H1 (cell line): Measurements from ENCODE around the gene CDKN2B-AS1. TPM values are rescaled to one million over a fixed set of nuclear protein-coding genes. Genes with fewer than 3 reads are reported as not detected.

Experiments
- CTCF ChIA-PET: fragments of 300-600 bp; sonication (Branson Sonifier 250); formaldehyde crosslinking; loops from one replicate; lab custom pipeline; 2021; ENCODE audit not compliant: partially characterized antibody; lab: Charles Lee
- POLR2A ChIA-PET: fragments of 300-600 bp; sonication (Branson Sonifier 250); formaldehyde crosslinking; loops from one replicate; lab custom pipeline; 2021; ENCODE audit warnings: inconsistent platforms; ENCODE audit not compliant: partially characterized antibody; lab: Charles Lee
- DNase-seq, 2 experiments: peaks; one replicate each; pipeline versions ENCODE4 v3.0.0 to v3.0.0-alpha.2; 2010 to 2022; ENCODE audit warnings: low spot score in 2 of 2, low read depth in 1 of 2, mixed read lengths in 1 of 2
- FAIRE-seq: peaks from 2 replicates; lab custom pipeline; 2011; peaks lifted over from hg19 to GRCh38; lab: Jason Lieb, UNC
- H2AFZ ChIP-seq: 2 replicates; pipeline ENCODE4 v1.8.1; 2012; ENCODE audit warnings: low read length, inconsistent platforms
- H2AK5ac ChIP-seq: 2 replicates; pipeline ENCODE4 v1.6.1; 2013; ENCODE audit warnings: low read depth, low read length
- H2BK120ac ChIP-seq: replicated peaks from 2 replicates; pipeline ENCODE3; 2013; ENCODE audit warnings: low read depth, low read length, inconsistent platforms
- H2BK12ac ChIP-seq: 2 replicates; pipeline ENCODE4 v1.6.1; 2013; ENCODE audit warnings: low read depth, low read length
- H2BK15ac ChIP-seq: 2 replicates; pipeline ENCODE4 v1.6.1; 2013; ENCODE audit warnings: low read length
- H2BK20ac ChIP-seq: 2 replicates; pipeline ENCODE4 v1.6.1; 2013; ENCODE audit warnings: low read length
- H2BK5ac ChIP-seq: 2 replicates; pipeline ENCODE4 v1.6.1; 2013; ENCODE audit warnings: low read depth, low read length
- H3K14ac ChIP-seq: 2 replicates; pipeline ENCODE4 v1.6.1; 2013; ENCODE audit warnings: inconsistent platforms; ENCODE audit not compliant: insufficient read length
- H3K18ac ChIP-seq: 2 replicates; pipeline ENCODE4 v1.6.1; 2013; ENCODE audit warnings: low read length; ENCODE audit errors: extremely low read depth
- H3K23ac ChIP-seq: 2 replicates; pipeline ENCODE4 v1.6.1; 2013; ENCODE audit warnings: inconsistent platforms; ENCODE audit not compliant: insufficient read length
- H3K23me2 ChIP-seq: 2 replicates; pipeline ENCODE4 v1.6.1; 2013; ENCODE audit warnings: low read depth, low read length
- H3K27ac ChIP-seq: 2 replicates; pipeline ENCODE4 v1.6.1; 2011; ENCODE audit warnings: low read depth, low read length, inconsistent platforms
- H3K27me3 ChIP-seq, 4 experiments: replicated peaks in 1 of 4; 1 replicate in 1 of 4; 2 replicates in 3 of 4; pipeline versions ENCODE4 v1.6.1 to v1.8.1; 2011 to 2013; ENCODE audit warnings: low read length in 3 of 4, mild to moderate bottlenecking in 3 of 4, inconsistent platforms in 2 of 4, mixed read lengths in 2 of 4, moderate library complexity in 1 of 4; ENCODE audit not compliant: control insufficient read depth in 3 of 4, insufficient read depth in 3 of 4; ENCODE audit errors: extremely low read depth in 1 of 4
- H3K36me3 ChIP-seq, 4 experiments: 2 replicates each; pipeline versions ENCODE4 v1.6.1 to v1.8.1; 2011 to 2013; ENCODE audit warnings: mild to moderate bottlenecking in 4 of 4, low read length in 3 of 4, moderate library complexity in 2 of 4, control low read depth in 1 of 4, inconsistent platforms in 1 of 4; ENCODE audit not compliant: insufficient read depth in 4 of 4, control insufficient read depth in 2 of 4
- H3K4ac ChIP-seq: replicated peaks from 2 replicates; pipeline ENCODE3; 2013; ENCODE audit warnings: low read length, low read depth, mixed read lengths, inconsistent platforms; ENCODE audit not compliant: insufficient read length
- H3K4me1 ChIP-seq, 4 experiments: replicated peaks in 1 of 4; 1 replicate in 1 of 4; 2 replicates in 3 of 4; pipeline versions ENCODE4 v1.6.1 to v1.8.1; 2011 to 2013; ENCODE audit warnings: low read length in 3 of 4, inconsistent platforms in 2 of 4, mixed read lengths in 1 of 4; ENCODE audit not compliant: insufficient read depth in 4 of 4, control insufficient read depth in 3 of 4
- H3K4me2 ChIP-seq, 2 experiments: 2 replicates each; pipeline versions ENCODE4 v1.6.1 to v1.8.1; 2011 to 2013; ENCODE audit warnings: low read depth in 2 of 2, low read length in 2 of 2, control low read depth in 1 of 2, inconsistent platforms in 1 of 2, mild to moderate bottlenecking in 1 of 2; ENCODE audit not compliant: insufficient read depth in 1 of 2
- H3K4me3 ChIP-seq, 4 experiments: fragments of 200-600, 300-600 bp in 1 of 4; sonication (generic), shearing (Covaris generic), sonication (Bioruptor Twin) in 1 of 4; 2 replicates each; pipeline versions ENCODE4 v1.5.1 to v1.8.1; 2011 to 2016; ENCODE audit warnings: low read length in 4 of 4, low read depth in 3 of 4, control low read depth in 2 of 4, inconsistent platforms in 2 of 4, mild to moderate bottlenecking in 2 of 4, mixed read lengths in 1 of 4, moderate library complexity in 1 of 4; ENCODE audit not compliant: insufficient read depth in 2 of 4; ENCODE audit errors: extremely low read depth in 1 of 4
- H3K56ac ChIP-seq: replicated peaks from 2 replicates; pipeline ENCODE3; 2013; ENCODE audit warnings: low read depth, mild to moderate bottlenecking, mixed read lengths, low read length, inconsistent platforms; ENCODE audit not compliant: insufficient read length
- H3K79me1 ChIP-seq: 2 replicates; pipeline ENCODE4 v1.6.1; 2013; ENCODE audit warnings: low read depth, low read length, control low read depth
- H3K79me2 ChIP-seq, 2 experiments: 2 replicates each; pipeline versions ENCODE4 v1.6.1 to v1.8.1; 2012 to 2013; ENCODE audit warnings: low read length in 2 of 2, mild to moderate bottlenecking in 2 of 2, inconsistent platforms in 1 of 2; ENCODE audit not compliant: insufficient read depth in 2 of 2, control insufficient read depth in 1 of 2
- H3K9ac ChIP-seq, 4 experiments: replicated peaks in 1 of 4; 1 replicate in 1 of 4; 2 replicates in 3 of 4; pipeline versions ENCODE4 v1.6.1 to v1.8.1; 2011 to 2013; ENCODE audit warnings: low read depth in 3 of 4, low read length in 3 of 4, control low read depth in 2 of 4, mild to moderate bottlenecking in 2 of 4, moderate library complexity in 2 of 4, inconsistent platforms in 1 of 4; ENCODE audit errors: extremely low read depth in 1 of 4
- H3K9me3 ChIP-seq, 2 experiments: 2 replicates each; pipeline versions ENCODE4 v1.6.1 to v1.8.1; 2012 to 2013; ENCODE audit warnings: mild to moderate bottlenecking in 2 of 2, moderate library complexity in 2 of 2, control low read depth in 1 of 2, inconsistent platforms in 1 of 2, low read depth in 1 of 2, low read length in 1 of 2, mixed read lengths in 1 of 2; ENCODE audit not compliant: insufficient read depth in 2 of 2
- H4K20me1 ChIP-seq, 2 experiments: replicated peaks in 1 of 2; 2 replicates each; pipeline versions ENCODE3 to v1.8.1; 2011 to 2013; ENCODE audit warnings: inconsistent platforms in 2 of 2, low read length in 2 of 2, mild to moderate bottlenecking in 1 of 2; ENCODE audit not compliant: insufficient read depth in 2 of 2, control insufficient read depth in 1 of 2
- H4K5ac ChIP-seq: 2 replicates; pipeline ENCODE4 v1.6.1; 2013; ENCODE audit warnings: low read length, low read depth, mixed read lengths, inconsistent platforms; ENCODE audit not compliant: insufficient read length
- H4K8ac ChIP-seq: 2 replicates; pipeline ENCODE4 v1.8.0; 2013; ENCODE audit warnings: mild to moderate bottlenecking, moderate library complexity, low read length, inconsistent platforms; ENCODE audit not compliant: insufficient read depth; ENCODE audit errors: extremely low read depth
- H4K91ac ChIP-seq: replicated peaks from 2 replicates; pipeline ENCODE3; 2013; ENCODE audit warnings: low read length, mixed read lengths, inconsistent platforms; ENCODE audit not compliant: insufficient read length
- ATF3 ChIP-seq: IDR thresholded peaks from 2 replicates; pipeline ENCODE4 v1.6.1; 2011; ENCODE audit warnings: low read depth, mild to moderate bottlenecking, low read length; ENCODE audit not compliant: insufficient read depth
- BRCA1 ChIP-seq: IDR thresholded peaks from 2 replicates; pipeline ENCODE4 v1.6.1; 2012; ENCODE audit warnings: low read depth, low read length, improper control_type of control experiment
- CBX5 ChIP-seq: fragments of 300-800, 300-1000 bp; sonication (generic); IDR thresholded peaks from 2 replicates; pipeline ENCODE4 v1.7.1; 2016; ENCODE audit warnings: antibody characterized with exemption, low read length, low read depth
- CHD1 ChIP-seq: IDR thresholded peaks from 2 replicates; pipeline ENCODE4 v1.6.1; 2012; ENCODE audit warnings: low read depth, low read length, improper control_type of control experiment
- CREB1 ChIP-seq: IDR thresholded peaks from 2 replicates; pipeline ENCODE4 v1.6.1; 2012; ENCODE audit warnings: inconsistent platforms
- EZH2 ChIP-seq: fragments of 200-600 bp; sonication (generic); IDR thresholded peaks from 2 replicates; pipeline ENCODE4 v1.7.1; 2012; ENCODE audit warnings: low read depth, mild to moderate bottlenecking, moderate library complexity, low read length, inconsistent platforms; ENCODE audit not compliant: severe bottlenecking
- JUN ChIP-seq: IDR thresholded peaks from 2 replicates; pipeline ENCODE4 v1.6.1; 2011; ENCODE audit warnings: low read depth, mild to moderate bottlenecking, improper control_type of control experiment, low read length
- JUND ChIP-seq: IDR thresholded peaks from 2 replicates; pipeline ENCODE4 v1.6.1; 2011; ENCODE audit warnings: mild to moderate bottlenecking, improper control_type of control experiment, low read length
- KDM5A ChIP-seq: fragments of 200-600 bp; IDR thresholded peaks from 2 replicates; pipeline ENCODE4 v1.7.1; 2012; ENCODE audit warnings: mild to moderate bottlenecking, low read length, inconsistent platforms, mixed read lengths
- NRF1 ChIP-seq: IDR thresholded peaks from 2 replicates; pipeline ENCODE4 v1.6.1; 2011; ENCODE audit warnings: mild to moderate bottlenecking, low read depth, low read length, improper control_type of control experiment
- POLR2AphosphoS5 ChIP-seq: IDR thresholded peaks from 2 replicates; pipeline ENCODE4 v1.6.1; 2011; ENCODE audit warnings: low read depth, low read length
- RXRA ChIP-seq: IDR thresholded peaks from 2 replicates; pipeline ENCODE4 v1.6.1; 2011; ENCODE audit warnings: low read depth, mild to moderate bottlenecking, low read length, moderate library complexity; ENCODE audit not compliant: insufficient read depth
- SIN3A ChIP-seq, 2 experiments: IDR thresholded peaks in 1 of 2; conservative IDR thresholded peaks in 1 of 2; 2 replicates each; pipeline ENCODE4 v1.6.1; 2011 to 2012; ENCODE audit warnings: low read length in 2 of 2, improper control_type of control experiment in 1 of 2, low read depth in 1 of 2, mild to moderate bottlenecking in 1 of 2
- TAF1 ChIP-seq: IDR thresholded peaks from 2 replicates; pipeline ENCODE4 v1.6.1; 2011; ENCODE audit warnings: mild to moderate bottlenecking, low read depth, low read length
- TCF12 ChIP-seq: IDR thresholded peaks from 2 replicates; pipeline ENCODE4 v1.6.1; 2011; ENCODE audit warnings: low read depth, mild to moderate bottlenecking, low read length
- WGBS, 2 experiments: shearing (Covaris generic) in 1 of 2; methylation state at CpG; one replicate each; pipeline versions ENCODE4 v1.1.6 to v1.1.7; 2013 to 2015; ENCODE audit warnings: low lambda C conversion rate in 2 of 2, mixed read lengths in 2 of 2, inconsistent platforms in 1 of 2, low coverage in 1 of 2, missing lambda C conversion rate in 1 of 2; ENCODE audit not compliant: insufficient replicate concordance in 2 of 2, insufficient coverage in 1 of 2, insufficient read length in 1 of 2; ENCODE audit errors: extremely low coverage in 1 of 2, missing lambda C conversion rate in 1 of 2; 5-methylcytosine and 5-hydroxymethylcytosine counted together
- polyA plus RNA-seq, 7 experiments: library from polyadenylated mRNA; depleted of rRNA in 3 of 7; stranded (reverse) in 5 of 7; unstranded in 2 of 7; fragments of >200 nt in 5 of 7; fragments of 200-250 nt in 2 of 7; gene quantifications; 1 replicate in 5 of 7; 2 replicates in 1 of 7; 4 replicates in 1 of 7; pipeline versions ENCODE4 v1.2.1 to v1.2.3, GENCODE V29; 2011 to 2013; ENCODE audit warnings: missing spikeins in 2 of 7, mixed read lengths in 2 of 7
- total RNA-seq: library from RNA; stranded (reverse); fragmentation: NEBNext Ultra II Directional; extraction: Animal tissue kit (Norgen Biotek cat#: 25700); gene quantifications from 2 replicates; pipeline ENCODE4 v1.2.1, GENCODE V29; 2021

Gene CDKN2B-AS1
- total and polyA plus RNA-seq, 2 of the 8 experiments (the other 6 are each of a cell fraction or from before 2014, with no cell fraction given), result not detected

- Histone ChIP-seq H2AK5ac (no peak overlapping the region), H4K5ac (no peak overlapping the region), H2BK20ac (no peak overlapping the region), H2BK120ac (no peak overlapping the region), H3K9me3 (no peaks in the 10 kb centered on the region; a peak in 1 of 4 replicates), H4K91ac (no peak overlapping the region)
- TF ChIP-seq CREB1 (no peak), SIN3A (conservative IDR thresholded peaks at IDR 0.05 in 1 of 2, IDR thresholded peaks at IDR 0.05 in 1 of 2; ENCODE audit: low read depth in 1 of 2, low read length in 2 of 2) (no peak), EZH2 (no peak), JUND (no peak), CHD1 (no peak), RXRA (no peak), KDM5A (no peak), NRF1 (no peak), TCF12 (no peak), JUN (no peak), POLR2AphosphoS5 (no peak), ATF3 (no peak), BRCA1 (no peak), TAF1 (no peak), CBX5 (no peak)
- TF ChIP-seq, all 59 proteins: peak for 0
- Histone ChIP-seq H3K14ac (no peak overlapping the region), H3K27me3 (no peaks in the 10 kb centered on the region; a peak in 1 of 7 replicates), H3K18ac (no peak overlapping the region), H3K56ac (no peak overlapping the region), H2BK12ac (no peak overlapping the region), H3K4me1 (peaks cover 2 to 8% (median 6%) of the 10 kb centered on the region in 4 experiments; a peak in 5 of 7 replicates), H3K79me1 (no peaks in the 10 kb centered on the region), H3K23me2 (no peaks in the 10 kb centered on the region), H3K9ac (no peak overlapping the region), H2AFZ (no peak overlapping the region), H3K36me3 (no peaks in the 10 kb centered on the region), H3K4me2 (no peak overlapping the region), H3K23ac (no peak overlapping the region), H4K20me1 (no peaks in the 10 kb centered on the region), H3K4me3 (no peak overlapping the region), H2BK15ac (no peak overlapping the region), H3K4ac (no peak overlapping the region), H4K8ac (no peak overlapping the region), H3K79me2 (no peaks in the 10 kb centered on the region), H3K27ac (no peak overlapping the region), H2BK5ac (no peak overlapping the region)
- DNase-seq, result no peak
- ChIA-PET CTCF (interaction anchor here (1.2 to 4.3 kb wide), 18 partner anchors 10 to 332 kb away, joined by 3 to 32 read pairs (median 5); partner anchors contain the start of genes CDKN2B and CDKN2B-AS1), POLR2A (no interaction called here)
- WGBS, 2 experiments, result 86% methylated on average over 1 of the region's 1 CpG; no CpG with 5 or more reads in 1 of the 2 experiments
- no peak for FAIRE-seq
These were observed 126.0 kb downstream of the CDKN2B-AS1 start for GRCh38 chr9:22120595-22120994.
